Large intestine (tissue), 12 donors: Measurements from ENCODE around the gene DYNC2I2. TPM values are rescaled to one million over a fixed set of nuclear protein-coding genes. Genes with fewer than 3 reads are reported as not detected.

Experiments used
- DNase-seq, 2 donors: peaks; one replicate each; pipeline versions ENCODE4 v3.0.0 to v3.0.0-alpha.2; 2013
- H3K27ac ChIP-seq: one replicate; pipeline ENCODE4 v1.5.1; 2013; ENCODE audit warnings: low read length
- H3K27me3 ChIP-seq: 2 replicates; pipeline ENCODE4 v1.6.1; 2013; ENCODE audit warnings: low read length; ENCODE audit not compliant: control insufficient read depth, insufficient read depth
- H3K36me3 ChIP-seq: 2 replicates; pipeline ENCODE4 v1.6.1; 2013; ENCODE audit warnings: low read length; ENCODE audit not compliant: control insufficient read depth, insufficient read depth
- H3K4me1 ChIP-seq: one replicate; pipeline ENCODE4 v1.6.1; 2013; ENCODE audit warnings: low read length; ENCODE audit not compliant: control insufficient read depth, insufficient read depth
- H3K4me3 ChIP-seq: one replicate; pipeline ENCODE4 v1.5.1; 2013; ENCODE audit warnings: low read length
- H3K9me3 ChIP-seq: one replicate; pipeline ENCODE4 v1.6.1; 2013; ENCODE audit warnings: mild to moderate bottlenecking, low read depth, low read length, moderate library complexity; ENCODE audit not compliant: control insufficient read depth
- WGBS: methylation state at CpG from one replicate; pipeline ENCODE4 v1.1.5; 2013; ENCODE audit warnings: low lambda C conversion rate; ENCODE audit not compliant: insufficient coverage; 5-methylcytosine and 5-hydroxymethylcytosine counted together
- long read RNA-seq, 11 donors: transcript quantifications; one replicate each; lab custom pipeline, GENCODE V29; 2026
- polyA plus RNA-seq: library from polyadenylated mRNA; unstranded; fragments of 120-200 nt; gene quantifications from one replicate; pipeline ENCODE4 v1.2.1, GENCODE V29; 2013

The DYNC2I2 gene
- 39.8 TPM for polyA plus RNA-seq
- long read RNA-seq, donor 1, transcript WDR34-201 (9 exons, 1,755 nt), result major isoform, 5 of 5 reads
- long read RNA-seq, donor 1, partial matches to known transcripts, result 0 of 5 reads
- long read RNA-seq, donor 1, other reads (novel, unspliced or antisense), result 0 of 5 reads
- long read RNA-seq, donor 2, transcript WDR34-201 (9 exons, 1,755 nt), result major isoform, 9 of 27 reads
- long read RNA-seq, donor 2, partial matches to known transcripts, result 18 of 27 reads
- long read RNA-seq, donor 2, other reads (novel, unspliced or antisense), result 0 of 27 reads
- long read RNA-seq, donor 3, result 0 reads
- long read RNA-seq, donor 4, result 0 reads
- long read RNA-seq, donor 5, transcript WDR34-201 (9 exons, 1,755 nt), result major isoform, 15 of 15 reads
- long read RNA-seq, donor 5, partial matches to known transcripts, result 0 of 15 reads
- long read RNA-seq, donor 5, other reads (novel, unspliced or antisense), result 0 of 15 reads
- long read RNA-seq, donor 6, partial matches to known transcripts, result 1,330 of 1,682 reads
- long read RNA-seq, donor 6, other reads (novel, unspliced or antisense), result 347 of 1,682 reads
- long read RNA-seq, donor 7, transcript WDR34-201 (9 exons, 1,755 nt), result major isoform, 5 of 5 reads
- long read RNA-seq, donor 7, partial matches to known transcripts, result 0 of 5 reads
- long read RNA-seq, donor 7, other reads (novel, unspliced or antisense), result 0 of 5 reads
- long read RNA-seq, donor 8, transcript WDR34-201 (9 exons, 1,755 nt), result major isoform, 17 of 30 reads
- long read RNA-seq, donor 8, partial matches to known transcripts, result 12 of 30 reads
- long read RNA-seq, donor 8, other reads (novel, unspliced or antisense), result 0 of 30 reads
- long read RNA-seq, donor 9, transcript WDR34-201 (9 exons, 1,755 nt), result major isoform, 6 of 7 reads
- long read RNA-seq, donor 9, partial matches to known transcripts, result 0 of 7 reads
- long read RNA-seq, donor 9, other reads (novel, unspliced or antisense), result 0 of 7 reads
- long read RNA-seq, donor 10, transcript WDR34-201 (9 exons, 1,755 nt), result major isoform, 15 of 15 reads
- long read RNA-seq, donor 10, partial matches to known transcripts, result 0 of 15 reads
- long read RNA-seq, donor 10, other reads (novel, unspliced or antisense), result 0 of 15 reads
- long read RNA-seq, donor 11, transcript WDR34-201 (9 exons, 1,755 nt), result major isoform, 8 of 8 reads
- long read RNA-seq, donor 11, partial matches to known transcripts, result 0 of 8 reads
- long read RNA-seq, donor 11, other reads (novel, unspliced or antisense), result 0 of 8 reads

GRCh38 chr9:128656416-128657343, at the start of gene DYNC2I2:
TSS of gene DYNC2I2 (minus strand) at chr9:128656847. CDS start at chr9:128656726, 121 bp downstream.
- peak; percentile 95 to 97 for DNase-seq
- Histone ChIP-seq H3K27me3 (no peaks in the 10 kb centered on the region), H3K27ac (peak within 1 kb of the TSS; percentile 91), H3K9me3 (no peaks in the 10 kb centered on the region), H3K4me1 (peaks cover 4% of the 10 kb centered on the region), H3K36me3 (no peaks in the 10 kb centered on the region), H3K4me3 (peak within 1 kb of the TSS; percentile 49)
- WGBS, result 17% methylated on average over 1 of the region's 86 CpGs

- no peak overlapping the region for H3K4me3 ChIP-seq
- H3K9me3 ChIP-seq, result no peaks in the 10 kb centered on the region
- no peak overlapping the region for H3K27ac ChIP-seq
- no peaks in the 10 kb centered on the region for H3K4me1 ChIP-seq
- DNase-seq, result no peak
- H3K36me3 ChIP-seq, result no peaks in the 10 kb centered on the region
- no peaks in the 10 kb centered on the region for H3K27me3 ChIP-seq
- no CpG with 5 or more reads among the region's 1 CpG for WGBS
These were observed 49.4 kb upstream of the DYNC2I2 start for GRCh38 chr9:128706045-128706444.

- H3K36me3 ChIP-seq, result no peaks in the 10 kb centered on the region
- no peak overlapping the region for H3K4me3 ChIP-seq
- no peaks in the 10 kb centered on the region for H3K27me3 ChIP-seq
- no peaks in the 10 kb centered on the region for H3K9me3 ChIP-seq
- WGBS, result no CpG with 5 or more reads among the region's 36 CpGs
- no peak overlapping the region for H3K27ac ChIP-seq
- DNase-seq, result no peak
- no peaks in the 10 kb centered on the region for H3K4me1 ChIP-seq
These were observed 48.7 kb upstream of the DYNC2I2 start for GRCh38 chr9:128705051-128705965.

GRCh38 chr9:128704356-128704670, 47.7 kb upstream of the DYNC2I2 start:
- H3K9me3 ChIP-seq, result no peaks in the 10 kb centered on the region
- H3K4me1 ChIP-seq, result no peaks in the 10 kb centered on the region
- no peak overlapping the region for H3K27ac ChIP-seq
- no peak overlapping the region for H3K4me3 ChIP-seq
- H3K27me3 ChIP-seq, result no peaks in the 10 kb centered on the region
- WGBS, result no CpG with 5 or more reads among the region's 5 CpGs
- H3K36me3 ChIP-seq, result no peaks in the 10 kb centered on the region
- no peak for DNase-seq

GRCh38 chr9:128703616-128704355, 47.1 kb upstream of the DYNC2I2 start:
- Histone ChIP-seq H3K9me3 (no peaks in the 10 kb centered on the region), H3K27ac (no peak overlapping the region), H3K4me3 (peak overlapping the region; percentile 60), H3K27me3 (no peaks in the 10 kb centered on the region), H3K4me1 (no peaks in the 10 kb centered on the region), H3K36me3 (no peaks in the 10 kb centered on the region)
- WGBS, result no CpG with 5 or more reads among the region's 31 CpGs
- DNase-seq, result no peak

- Histone ChIP-seq H3K27me3 (no peaks in the 10 kb centered on the region), H3K27ac (no peak overlapping the region), H3K4me3 (peak overlapping the region; percentile 60), H3K9me3 (no peaks in the 10 kb centered on the region), H3K36me3 (no peaks in the 10 kb centered on the region), H3K4me1 (no peaks in the 10 kb centered on the region)
- peak in 1 of 2 donors; percentile 55 for DNase-seq
- whole genome bisulfite sequencing, result no CpG with 5 or more reads among the region's 55 CpGs
These were observed 46.4 kb upstream of the DYNC2I2 start for GRCh38 chr9:128702949-128703615.

- H3K27ac ChIP-seq, result peak within 1 kb of the TSS; percentile 29
- no peaks in the 10 kb centered on the region for H3K27me3 ChIP-seq
- WGBS, result no CpG with 5 or more reads among the region's 65 CpGs
- H3K9me3 ChIP-seq, result no peaks in the 10 kb centered on the region
- no peaks in the 10 kb centered on the region for H3K36me3 ChIP-seq
- DNase-seq, result peak; percentile 73 to 84
- no peaks in the 10 kb centered on the region for H3K4me1 ChIP-seq
- H3K4me3 ChIP-seq, result peak within 1 kb of the TSS; percentile 60
These were observed 45.9 kb upstream of the DYNC2I2 start, which contains the start of gene PKN3 for GRCh38 chr9:128702445-128702948. TSS of gene PKN3 (plus strand) at chr9:128702503. CDS start at chr9:128702916, 413 bp downstream.

GRCh38 chr9:128701227-128701854, 44.7 kb upstream of the DYNC2I2 start:
- no CpG with 5 or more reads among the region's 10 CpGs for WGBS
- Histone ChIP-seq H3K9me3 (no peaks in the 10 kb centered on the region), H3K4me1 (no peaks in the 10 kb centered on the region), H3K27me3 (no peaks in the 10 kb centered on the region), H3K27ac (no peak overlapping the region), H3K4me3 (no peak overlapping the region), H3K36me3 (peaks cover 7% of the 10 kb centered on the region)
- no peak for DNase-seq
